GM21515 (cell line): ENCODE measurements around the gene NCKAP5.
"Not testable (repeated sequence)": the region's sequence is repeated elsewhere in the genome, so short reads cannot be mapped to it uniquely, and the experiment has no call there.

Source experiments
- ATAC-seq: cut with Tn5 transposase; IDR thresholded peaks from one replicate; pipeline ENCODE4 v1.9.1; 2021; ENCODE audit not compliant: unreplicated experiment

Gene NCKAP5

GRCh38 chr2:133525090-133525489 lies 43.2 kb downstream of the NCKAP5 start:
- no peak for ATAC-seq

- no peak for ATAC-seq
Measured at GRCh38 chr2:133523406-133523805, 44.9 kb downstream of the NCKAP5 start.

- ATAC-seq = no peak
Measured at GRCh38 chr2:133522204-133522603, 46.1 kb downstream of the NCKAP5 start.

GRCh38 chr2:133521146-133521745 lies 47.0 kb downstream of the NCKAP5 start:
- ATAC-seq = no peak

- ATAC-seq = not testable (repeated sequence)
Measured at GRCh38 chr2:133519677-133520076, 48.6 kb downstream of the NCKAP5 start.

GRCh38 chr2:133518700-133519344 lies 49.4 kb downstream of the NCKAP5 start:
- ATAC-seq = no peak

GRCh38 chr2:133517876-133518275 lies 50.4 kb downstream of the NCKAP5 start:
- ATAC-seq = no peak

GRCh38 chr2:133516405-133517026 lies 51.7 kb downstream of the NCKAP5 start:
- no peak for ATAC-seq

GRCh38 chr2:133515271-133515670 lies 53.0 kb downstream of the NCKAP5 start:
- ATAC-seq = no peak

- no peak for ATAC-seq
Measured at GRCh38 chr2:133513893-133514292, 54.4 kb downstream of the NCKAP5 start.

- ATAC-seq = no peak
Measured at GRCh38 chr2:133512121-133512520, 56.1 kb downstream of the NCKAP5 start.

GRCh38 chr2:133511679-133512078 lies 56.6 kb downstream of the NCKAP5 start:
- no peak for ATAC-seq

- no peak for ATAC-seq
Measured at GRCh38 chr2:133509777-133510176, 58.5 kb downstream of the NCKAP5 start.

- no peak for ATAC-seq
Measured at GRCh38 chr2:133508546-133509165, 59.6 kb downstream of the NCKAP5 start.

- no peak for ATAC-seq
Measured at GRCh38 chr2:133506996-133507395, 61.3 kb downstream of the NCKAP5 start.

- no peak for ATAC-seq
Measured at GRCh38 chr2:133504566-133505505, 63.4 kb downstream of the NCKAP5 start.

- ATAC-seq = no peak
Measured at GRCh38 chr2:133503927-133504326, 64.3 kb downstream of the NCKAP5 start.

GRCh38 chr2:133503323-133503722 lies 64.9 kb downstream of the NCKAP5 start:
- peak; percentile 80 for ATAC-seq

GRCh38 chr2:133502678-133503077 lies 65.6 kb downstream of the NCKAP5 start:
- ATAC-seq = no peak

GRCh38 chr2:133500917-133501316 lies 67.3 kb downstream of the NCKAP5 start:
- ATAC-seq = no peak
